Putamen (tissue), 1 donor: Measurements from ENCODE around the gene MTMR3.

Source experiments
- DNase-seq: peaks from one replicate; pipeline ENCODE4 v3.0.0-alpha.2; 2016; ENCODE audit warnings: low spot score

The MTMR3 gene

DNA sequence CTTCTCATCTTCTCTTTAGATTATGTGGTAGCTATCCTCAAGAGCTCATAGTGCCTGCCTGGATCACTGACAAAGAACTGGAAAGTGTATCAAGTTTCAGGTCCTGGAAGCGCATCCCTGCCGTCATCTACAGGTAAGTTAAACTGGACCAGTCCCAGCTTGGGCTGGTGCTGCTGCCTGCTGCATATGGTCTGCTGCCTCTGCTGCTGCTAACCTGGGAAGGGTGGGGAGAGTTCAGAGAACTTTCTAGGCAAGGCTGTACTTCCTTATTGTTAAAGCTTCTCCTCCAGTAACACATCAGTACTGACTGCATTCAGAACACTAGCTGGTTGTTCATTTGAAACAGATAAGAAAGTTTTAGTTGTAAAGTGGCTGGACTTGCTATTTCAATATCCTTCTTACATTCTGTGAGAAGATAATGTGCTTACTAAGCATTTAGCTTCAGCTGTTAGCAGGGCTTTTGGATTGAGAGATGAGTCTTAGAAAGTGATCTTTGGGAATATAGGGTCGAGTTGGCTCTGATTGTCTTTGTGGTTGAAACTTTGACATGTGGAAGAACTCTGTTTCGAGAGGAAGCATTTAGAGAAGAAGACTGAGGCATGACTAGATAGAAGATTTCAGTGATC, 120.0 kb downstream of the MTMR3 start:
- DNase-seq = no peak

DNA sequence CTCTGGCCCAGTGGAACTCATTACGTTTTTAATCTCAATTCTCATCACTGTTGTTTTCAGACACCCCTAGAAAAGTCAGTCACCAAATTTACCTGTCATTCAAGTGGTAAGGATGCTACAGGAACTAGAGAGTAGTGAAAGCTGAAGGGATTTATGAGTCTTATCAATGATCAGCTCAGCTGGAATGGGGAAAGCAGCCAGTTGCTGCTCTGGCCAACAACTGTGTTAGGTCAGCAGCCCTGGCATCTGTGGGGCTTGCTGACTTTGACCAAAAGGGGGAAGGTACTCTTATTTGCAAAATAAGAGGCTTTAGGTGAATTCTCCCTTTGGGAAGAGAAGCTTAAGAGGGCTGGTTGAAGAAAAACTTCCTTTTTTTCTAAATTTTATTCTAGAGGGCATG, 121.1 kb downstream of the MTMR3 start:
- no peak for DNase-seq

DNA sequence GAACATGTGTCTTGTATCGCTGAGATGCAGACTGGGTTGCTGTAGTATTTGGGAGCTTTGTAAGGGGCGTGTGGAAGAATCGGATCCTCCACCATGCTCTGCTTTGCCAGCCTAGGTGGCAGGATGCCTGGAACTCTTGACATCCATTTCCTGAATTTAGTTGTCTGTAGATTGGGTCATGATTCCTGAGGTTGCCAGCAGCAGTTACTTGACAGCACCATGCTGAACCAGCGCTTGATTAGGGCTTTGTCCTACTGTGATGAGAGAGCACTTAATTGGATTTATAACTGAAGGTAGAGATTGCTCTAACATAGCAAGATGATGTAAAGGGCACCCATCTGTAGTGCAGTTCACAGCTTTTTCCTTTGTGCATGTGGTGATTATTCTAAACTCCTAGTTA, 121.7 kb downstream of the MTMR3 start:
- DNase-seq = no peak

DNA sequence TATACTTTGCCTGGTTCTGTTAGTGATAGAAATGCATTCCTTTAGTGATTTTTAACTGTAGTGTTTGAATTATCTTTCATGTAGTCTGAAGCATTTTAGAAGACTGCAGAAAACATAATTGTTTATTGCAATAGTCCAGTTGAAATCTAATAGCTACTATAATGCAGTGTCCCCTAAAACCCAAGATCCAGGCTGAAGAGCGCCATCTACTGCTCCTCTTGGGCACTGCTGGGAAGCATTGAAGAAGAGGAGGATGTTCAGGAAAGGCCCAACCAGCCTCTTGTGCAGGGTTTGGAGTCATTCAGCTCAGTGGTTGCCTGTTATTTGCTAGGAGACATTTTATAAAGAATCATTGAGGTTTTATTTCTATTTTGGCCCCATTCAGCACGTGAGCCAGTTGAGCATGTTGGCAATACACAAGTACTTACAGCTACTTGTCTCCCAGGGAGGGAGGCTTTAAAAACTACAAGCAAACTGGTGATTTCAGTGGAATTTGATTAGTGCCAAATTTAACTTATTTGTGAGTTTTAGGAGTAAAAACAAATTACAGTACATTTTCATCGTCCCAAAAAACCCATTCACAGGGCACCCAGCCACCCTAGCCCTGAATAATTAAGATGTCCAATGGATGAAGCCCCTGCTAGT, 122.4 kb downstream of the MTMR3 start:
- DNase-seq = peak; percentile 64

DNA sequence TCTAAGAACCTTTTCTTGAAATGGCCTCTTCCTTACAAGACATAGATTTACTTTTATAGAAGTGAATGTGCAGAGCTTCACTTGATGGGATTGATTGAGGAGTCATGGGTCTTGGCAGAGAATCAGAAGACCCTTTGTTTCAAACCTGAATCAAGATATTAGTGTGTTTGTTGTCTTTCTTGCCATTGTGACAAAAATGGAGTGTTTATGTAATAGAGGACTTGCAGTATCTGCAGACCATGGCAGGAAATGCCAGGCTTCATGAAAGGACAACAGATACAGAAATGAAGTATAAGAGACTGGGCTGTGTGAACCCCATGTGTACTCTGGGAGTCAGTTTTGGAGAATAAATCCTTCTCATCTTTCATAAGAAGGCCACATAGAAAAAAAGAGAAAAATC, 124.4 kb downstream of the MTMR3 start:
- DNase-seq = no peak

DNA sequence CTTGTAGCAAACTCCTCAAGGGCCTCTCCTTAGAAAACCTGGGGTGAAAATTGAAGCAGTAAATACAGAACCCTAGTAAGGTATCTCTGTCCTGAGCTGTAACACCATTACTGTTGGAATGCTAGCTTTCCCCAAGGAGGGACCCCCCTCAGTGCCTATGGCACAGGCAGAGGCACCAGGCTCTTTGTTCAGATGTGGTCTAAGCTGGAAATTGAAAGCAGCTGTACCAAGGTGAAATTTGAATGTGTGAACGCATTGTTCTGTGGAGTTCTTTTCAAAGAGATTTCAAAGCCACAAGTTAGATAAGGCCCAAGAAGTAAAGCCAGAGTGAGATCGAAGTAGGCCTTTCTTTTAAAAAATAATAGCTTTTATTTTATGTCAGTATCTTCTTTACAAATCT, 125.4 kb downstream of the MTMR3 start:
- no peak for DNase-seq

DNA sequence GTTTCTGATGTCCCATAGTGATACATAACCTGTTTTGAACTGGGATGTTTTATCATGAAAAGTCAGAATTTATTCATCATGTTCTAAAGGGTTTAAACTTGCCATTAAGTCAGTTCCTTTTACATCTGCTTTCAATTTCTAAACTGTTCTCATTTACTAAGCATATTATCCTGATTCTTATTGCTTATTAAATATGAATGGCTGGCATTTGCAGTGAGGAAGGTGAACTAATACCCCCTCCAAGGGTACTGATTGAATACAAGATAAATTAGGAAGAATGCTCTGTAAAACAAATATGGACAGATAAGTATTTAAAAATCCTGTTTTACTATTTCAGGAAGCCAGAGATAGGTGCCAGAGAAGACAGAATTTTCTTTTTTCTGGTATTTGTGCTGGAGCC, 126.5 kb downstream of the MTMR3 start:
- no peak for DNase-seq

DNA sequence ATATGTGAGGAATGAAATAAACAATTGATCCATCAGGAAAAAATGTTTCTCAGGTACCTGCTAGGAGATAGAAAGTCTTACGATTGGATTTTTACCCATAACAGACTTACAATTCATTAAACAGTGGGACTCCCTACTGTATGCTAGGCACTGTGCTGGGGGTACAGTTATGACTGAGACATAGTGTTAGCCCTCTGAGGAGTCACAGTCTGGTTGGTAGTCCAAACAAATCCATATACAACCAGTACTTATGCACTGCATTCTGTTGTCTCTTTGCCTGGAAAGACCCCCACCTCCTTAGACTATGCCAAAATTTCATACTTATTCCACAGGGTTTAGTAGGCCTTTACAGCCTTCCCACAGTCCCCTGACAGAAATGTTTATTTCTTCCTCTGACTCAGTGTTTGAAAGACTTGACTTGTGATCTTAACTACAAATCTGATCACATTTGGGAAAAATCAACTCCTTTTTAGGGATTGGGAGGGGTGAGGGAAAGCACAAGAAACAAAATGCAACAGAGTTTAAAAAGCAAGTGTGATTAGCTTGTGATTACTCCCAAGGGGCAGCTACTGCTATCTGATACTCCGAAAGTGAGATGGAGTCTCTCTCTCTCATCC, 127.9 kb downstream of the MTMR3 start:
- DNase-seq = no peak

DNA sequence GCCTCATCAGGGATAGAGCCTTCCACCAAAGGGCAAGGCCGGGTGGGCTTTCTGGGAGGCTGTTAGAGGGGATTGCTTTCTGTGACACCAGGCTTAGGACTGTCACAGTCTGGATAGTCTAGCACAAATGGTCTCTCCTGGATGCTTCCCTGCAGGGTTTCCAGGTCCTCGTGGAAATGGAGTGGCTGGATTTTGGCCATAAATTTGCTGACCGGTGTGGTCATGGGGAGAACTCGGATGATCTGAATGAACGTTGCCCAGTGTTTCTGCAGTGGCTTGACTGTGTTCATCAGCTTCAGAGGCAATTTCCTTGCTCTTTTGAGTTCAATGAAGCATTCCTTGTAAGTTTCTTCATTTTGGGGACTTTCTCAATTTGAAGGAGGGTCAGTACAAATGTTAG, 130.2 kb downstream of the MTMR3 start:
- no peak for DNase-seq

DNA sequence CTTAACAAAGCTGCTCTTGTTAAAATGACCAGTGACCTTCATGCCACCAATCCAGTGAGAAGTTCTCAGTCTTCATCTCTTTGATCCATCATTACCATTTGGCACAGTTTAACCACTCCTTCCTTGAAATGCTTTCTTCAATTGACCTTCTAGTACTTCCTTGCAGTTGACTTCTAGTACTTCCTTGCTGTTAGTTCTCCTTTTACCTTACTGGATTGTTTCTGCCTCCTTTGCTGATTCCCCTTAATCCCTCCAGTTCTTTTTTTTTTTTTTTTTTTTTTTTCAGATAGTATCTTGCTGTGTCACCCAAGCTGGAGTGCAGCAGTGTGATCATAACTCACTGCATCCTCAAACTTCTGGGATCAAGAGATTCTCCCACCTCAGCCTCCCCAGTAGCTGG, 131.3 kb downstream of the MTMR3 start:
- no peak for DNase-seq

DNA sequence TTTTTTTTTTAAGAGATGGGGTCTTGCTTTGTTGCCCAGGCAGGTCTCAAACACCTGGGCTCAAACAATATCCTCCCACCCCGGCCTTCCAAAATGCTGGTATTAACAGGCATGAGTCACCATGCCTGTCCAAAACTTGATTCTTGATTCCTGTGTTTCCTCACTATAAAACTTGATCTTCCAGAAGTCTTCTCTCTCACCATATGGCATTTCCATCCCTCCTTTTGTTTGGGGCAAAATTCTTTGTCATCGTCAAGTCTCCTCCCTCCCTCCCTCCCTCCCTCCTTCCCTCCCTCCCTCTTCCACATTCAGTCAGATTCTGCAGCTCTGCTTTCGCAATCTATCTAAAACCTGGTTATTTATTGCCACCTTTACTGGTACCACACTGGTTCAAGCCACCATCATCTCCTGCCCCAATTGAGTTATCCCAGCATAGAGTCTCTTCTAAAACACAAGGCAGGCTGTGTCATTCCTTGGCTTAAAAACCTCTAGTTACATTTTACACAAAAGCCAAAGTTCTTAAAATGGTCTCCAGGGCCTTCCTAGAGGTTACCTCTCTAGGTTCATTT, 132.3 kb downstream of the MTMR3 start:
- no peak for DNase-seq

DNA sequence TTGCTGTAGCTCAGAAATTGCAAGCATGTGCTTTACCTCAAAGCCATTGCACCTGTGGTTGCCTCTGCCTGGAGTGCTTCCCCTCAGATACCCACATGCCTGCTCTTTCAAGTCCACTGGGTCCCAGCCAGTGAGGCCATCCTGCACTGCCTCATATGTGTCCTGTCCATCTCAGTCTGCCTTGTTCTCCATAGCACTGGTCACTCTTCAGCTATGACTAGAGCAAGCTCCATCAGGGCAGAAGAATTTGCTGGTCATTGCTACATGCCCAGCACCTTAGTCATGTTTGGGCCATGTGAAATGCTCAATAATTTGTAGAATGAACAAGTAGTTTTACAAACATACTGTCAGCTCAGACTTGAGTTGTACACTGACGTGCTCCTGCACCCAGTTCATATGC, 132.9 kb downstream of the MTMR3 start:
- no peak for DNase-seq

DNA sequence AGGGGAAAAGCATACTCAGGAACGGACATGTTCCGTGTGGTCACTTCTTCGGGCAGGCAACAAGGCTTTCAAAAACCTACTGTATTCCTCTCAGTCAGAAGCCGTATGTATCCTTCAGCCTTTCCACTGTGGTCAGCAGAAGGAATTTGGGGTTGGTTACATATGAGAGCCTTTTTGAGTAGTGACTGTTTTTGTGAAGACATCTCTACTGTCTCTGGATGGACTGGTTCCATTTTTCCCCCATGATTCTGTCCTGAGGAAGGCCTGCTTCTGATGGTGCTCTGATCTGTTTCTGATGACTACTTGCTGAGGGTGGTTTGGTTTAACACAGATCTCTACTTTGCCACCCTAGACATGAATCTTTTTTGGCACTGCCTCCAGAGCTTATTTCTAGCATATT, 133.6 kb downstream of the MTMR3 start:
- no peak for DNase-seq

DNA sequence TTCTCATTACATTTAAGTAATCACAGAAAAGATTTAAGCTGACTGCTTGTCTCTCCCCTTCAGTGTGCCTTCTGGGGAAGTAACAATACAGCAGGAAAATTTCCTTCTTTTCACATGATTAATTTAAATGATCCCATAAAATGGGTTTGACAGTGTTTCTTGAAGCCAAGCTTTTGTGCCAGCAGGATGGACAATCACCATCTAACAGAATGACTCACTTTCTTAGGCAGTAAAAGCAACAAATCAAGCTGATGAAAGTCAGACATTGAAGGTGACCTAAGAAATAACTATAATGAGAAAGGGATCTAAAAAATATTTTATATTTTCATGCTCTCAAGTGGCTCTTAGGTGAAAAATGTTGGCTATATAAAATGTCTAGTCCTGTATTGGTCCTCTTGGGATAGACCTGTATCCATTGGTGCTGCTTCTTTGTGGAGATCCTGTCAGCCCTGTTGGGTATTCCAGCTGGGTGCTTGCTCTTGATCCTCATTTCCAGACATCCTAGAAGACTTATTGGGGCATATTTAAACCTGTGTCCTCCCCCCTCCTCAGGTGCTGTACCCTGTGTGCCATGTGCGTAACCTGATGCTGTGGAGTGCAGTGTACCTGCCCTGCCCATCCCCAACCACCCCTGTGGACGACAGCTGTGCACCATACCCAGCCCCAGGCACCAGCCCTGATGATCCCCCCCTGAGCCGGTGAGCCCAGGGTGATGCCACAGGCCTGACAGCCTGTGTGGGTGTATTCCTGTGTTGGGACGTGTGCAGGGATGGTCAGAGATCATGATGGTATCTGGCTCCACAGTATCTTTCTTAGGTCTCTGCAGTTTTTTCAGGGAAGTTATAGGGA, 134.6 kb downstream of the MTMR3 start:
- DNase-seq = no peak

DNA sequence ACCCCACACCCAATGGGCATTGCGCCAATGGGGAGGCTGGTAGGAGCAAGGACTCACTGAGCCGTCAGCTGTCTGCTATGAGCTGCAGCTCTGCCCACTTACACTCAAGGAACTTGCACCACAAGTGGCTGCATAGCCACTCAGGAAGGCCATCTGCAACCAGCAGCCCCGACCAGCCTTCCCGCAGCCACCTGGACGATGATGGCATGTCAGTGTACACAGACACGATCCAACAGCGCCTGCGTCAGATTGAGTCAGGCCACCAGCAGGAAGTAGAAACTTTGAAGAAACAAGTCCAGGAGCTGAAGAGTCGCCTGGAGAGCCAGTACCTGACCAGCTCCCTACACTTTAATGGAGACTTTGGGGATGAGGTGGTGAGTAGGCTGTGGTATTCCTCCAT, 137.5 kb downstream of the MTMR3 start:
- DNase-seq = no peak

DNA sequence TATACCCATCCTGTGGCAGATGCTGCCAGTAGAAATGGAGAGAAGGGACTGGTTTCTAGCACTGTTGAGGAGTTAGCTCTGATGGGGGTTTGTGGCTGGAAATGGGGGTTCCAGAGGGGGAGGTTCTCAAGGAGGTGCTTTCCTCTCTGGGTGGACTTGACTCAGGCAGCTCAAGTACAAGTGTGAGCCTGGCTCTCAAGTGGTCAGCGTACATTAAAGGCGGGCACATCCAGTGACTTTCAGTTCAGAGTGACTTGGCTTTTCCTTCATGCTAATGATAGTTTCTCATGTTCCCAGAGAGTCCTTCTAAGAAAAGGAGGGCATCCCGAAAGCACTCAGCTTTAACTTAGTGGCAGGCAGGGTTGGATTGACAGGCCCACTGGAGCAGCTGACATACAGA, 138.4 kb downstream of the MTMR3 start:
- DNase-seq = no peak

DNA sequence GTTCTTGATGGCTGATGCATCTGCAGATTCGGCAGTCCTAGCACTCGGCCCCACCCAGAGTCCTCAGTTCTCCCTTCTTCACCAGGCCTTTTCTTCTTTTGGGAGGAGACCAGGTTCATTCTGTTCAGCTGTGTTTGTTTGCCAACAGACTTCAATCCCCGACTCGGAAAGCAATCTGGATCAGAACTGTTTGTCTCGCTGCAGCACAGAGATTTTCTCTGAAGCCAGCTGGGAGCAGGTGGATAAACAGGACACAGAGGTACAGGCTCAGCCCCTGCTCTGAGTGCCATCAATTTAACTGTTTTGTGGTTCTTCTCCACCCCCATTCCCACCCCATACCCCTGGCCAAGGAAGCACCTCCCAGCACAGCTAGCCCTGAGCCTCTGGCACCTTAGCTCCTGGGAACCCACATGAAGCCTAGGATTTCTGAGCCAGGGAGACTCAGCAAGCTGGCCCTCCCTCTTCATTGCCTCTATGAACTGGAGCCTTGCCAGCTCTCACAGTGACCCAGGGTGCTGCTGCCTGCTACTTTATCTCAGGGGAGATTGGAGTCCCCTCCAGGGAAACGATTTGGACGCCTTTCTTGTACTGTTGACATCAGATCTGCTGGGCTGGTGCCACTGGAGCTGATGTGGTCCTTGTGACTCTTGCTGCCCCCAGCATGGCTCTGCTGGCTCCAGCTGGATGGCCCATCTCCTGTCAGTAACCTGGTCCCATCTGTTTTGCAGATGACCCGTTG, 139.1 kb downstream of the MTMR3 start:
- no peak for DNase-seq

DNA sequence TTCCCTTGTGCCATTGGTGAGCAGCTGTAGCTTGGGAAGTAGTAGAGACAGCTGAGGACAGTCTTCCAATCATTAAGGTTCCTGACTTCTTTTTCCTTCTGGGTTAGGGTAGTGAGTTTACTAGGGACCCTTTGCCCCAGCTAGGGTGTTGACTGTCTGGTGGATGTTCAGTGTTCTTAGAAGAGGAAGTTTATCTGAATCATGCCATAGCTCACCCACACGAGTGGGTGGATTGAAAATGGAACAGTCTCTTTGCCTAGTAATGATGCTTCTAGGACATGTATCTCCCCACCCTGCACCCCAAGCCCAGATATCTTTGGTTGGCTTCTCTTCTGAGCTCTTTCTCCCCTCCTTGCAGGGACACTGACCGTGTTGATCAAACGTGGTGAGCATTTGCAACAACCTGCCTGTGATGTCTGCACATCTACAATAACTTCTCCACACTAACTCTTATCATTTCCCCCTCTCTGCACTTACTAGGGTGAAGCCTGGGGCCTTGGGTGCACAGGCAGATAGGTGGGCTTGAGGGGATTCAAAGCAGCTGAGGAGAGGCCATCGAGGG, 140.2 kb downstream of the MTMR3 start:
- no peak for DNase-seq

DNA sequence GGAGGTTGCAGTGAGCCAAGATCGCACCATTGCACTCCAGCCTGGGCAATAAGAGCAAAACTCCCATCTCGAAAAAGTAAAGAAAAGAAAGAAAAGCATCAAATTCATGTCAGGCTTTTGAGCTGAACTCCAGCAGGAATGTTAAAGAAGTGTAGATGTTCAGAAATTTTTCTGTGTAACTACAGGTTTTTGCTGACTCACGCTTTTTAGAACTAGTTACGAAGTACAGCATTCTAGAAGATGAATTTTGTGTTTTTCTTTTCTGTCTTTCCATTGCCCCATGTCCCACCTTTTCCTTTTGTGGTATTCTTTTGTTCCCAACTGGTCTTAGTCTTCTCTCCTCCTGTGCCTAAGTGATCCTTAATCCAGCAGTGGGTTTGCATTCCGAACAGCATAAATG, 141.3 kb downstream of the MTMR3 start:
- DNase-seq = no peak

DNA sequence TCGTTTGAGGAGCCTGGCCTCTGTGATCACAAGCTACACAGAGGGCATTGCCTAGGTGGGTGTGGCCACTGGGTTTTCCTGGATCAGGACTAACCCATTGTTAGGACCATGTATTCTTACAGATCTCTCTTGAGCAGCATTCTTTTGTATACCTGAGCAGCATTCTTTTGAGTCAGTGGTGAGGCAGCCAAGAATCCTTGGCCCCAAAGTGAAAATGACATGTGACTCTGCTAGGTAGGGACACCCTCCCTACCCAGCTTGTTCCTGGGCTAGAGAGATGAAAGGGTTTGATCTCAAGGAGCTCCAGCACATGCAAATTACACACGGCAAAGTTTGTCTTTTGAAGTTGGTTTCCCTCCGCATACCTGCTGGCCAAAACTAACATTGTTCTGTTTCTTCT, 142.2 kb downstream of the MTMR3 start:
- no peak for DNase-seq

DNA sequence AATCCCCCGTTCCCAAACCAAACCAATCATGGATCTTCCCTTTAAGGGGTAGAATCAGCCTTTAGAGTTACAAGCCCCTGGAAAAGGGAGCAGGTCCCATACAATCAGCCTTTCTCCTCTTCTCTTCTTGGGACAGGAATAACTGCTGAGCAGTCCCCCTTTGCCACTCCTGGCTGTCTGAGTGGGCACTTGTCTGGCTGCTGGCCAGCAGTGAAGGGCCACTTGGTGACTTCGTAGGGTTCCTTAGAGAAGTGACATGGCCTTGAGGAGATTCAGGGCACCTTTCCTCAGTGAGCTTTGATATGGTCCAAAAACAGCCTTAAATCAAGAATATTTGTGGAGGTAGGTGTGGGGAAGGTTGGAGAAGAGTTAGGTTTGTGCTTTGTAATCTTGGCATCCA, 143.8 kb downstream of the MTMR3 start:
- no peak for DNase-seq

DNA sequence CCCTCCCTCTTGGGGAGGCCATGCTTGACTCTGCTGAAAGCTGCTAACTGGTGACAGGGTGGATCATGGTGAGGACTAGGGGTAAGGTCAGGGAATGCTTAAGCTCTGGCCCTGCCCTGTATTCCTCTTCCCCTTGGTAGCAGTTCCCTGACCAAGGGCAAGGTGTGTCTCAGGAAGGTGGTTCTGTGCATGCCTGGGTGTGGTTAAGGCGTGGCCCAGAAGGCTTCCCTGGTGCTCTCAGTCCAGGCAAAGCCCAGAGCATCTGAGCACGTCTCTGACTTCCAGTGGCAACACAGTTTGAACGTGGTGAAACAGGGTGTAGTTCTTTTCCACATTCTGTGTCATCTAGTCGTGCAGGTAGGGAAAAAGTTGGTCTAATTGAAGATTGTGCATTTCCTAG, 144.2 kb downstream of the MTMR3 start:
- no peak for DNase-seq
